Endothelial cell of umbilical vein (primary cell): ENCODE results near the gene CELA3B. TPM values are rescaled to one million over a fixed set of nuclear protein-coding genes. Genes with fewer than 3 reads are reported as not detected.
A peak's percentile ranks its signal among the peaks of the same experiment; 100 is the strongest.
"Not testable (repeated sequence)": the region's sequence is repeated elsewhere in the genome, so short reads cannot be mapped to it uniquely, and the experiment has no call there.

Source experiments
- BruUV-seq: library from RNA; stranded (reverse); fragments of 400-500 nt; replicated peaks from 2 replicates; lab custom pipeline; 2021; lab: Mats Ljungman, UMichigan
- CTCF ChIA-PET: fragments of 300-600, 350-600 bp; sonication (Branson Sonifier 250); formaldehyde crosslinking; loops from one replicate; lab custom pipeline; 2021; ENCODE audit warnings: antibody characterized with exemption, inconsistent platforms; lab: Charles Lee
- POLR2A ChIA-PET: fragments of 300-600, 350-600 bp; sonication (Branson Sonifier 250); formaldehyde crosslinking; loops from one replicate; lab custom pipeline; 2021; ENCODE audit warnings: antibody characterized with exemption, inconsistent platforms; lab: Charles Lee
- DNase-seq: peaks from one replicate; pipeline ENCODE4 v3.0.0-alpha.2; 2011; ENCODE audit warnings: low read depth, low spot score
- FAIRE-seq: peaks from 2 replicates; lab custom pipeline; 2011; peaks lifted over from hg19 to GRCh38; lab: Jason Lieb, UNC
- H2AFZ ChIP-seq: 2 replicates; pipeline ENCODE4 v1.6.0; 2012; ENCODE audit warnings: low read depth, low read length, control low read depth, inconsistent platforms
- H3K27ac ChIP-seq: 2 replicates; pipeline ENCODE4 v1.5.1; 2011; ENCODE audit warnings: low read depth, mild to moderate bottlenecking, control low read depth, low read length, moderate library complexity; ENCODE audit not compliant: insufficient read depth
- H3K27me3 ChIP-seq, 2 experiments: 2 replicates each; pipeline versions ENCODE4 v1.6.0 to v1.6.1; 2011; ENCODE audit warnings: low read length in 2 of 2, mixed read lengths in 1 of 2; ENCODE audit not compliant: control insufficient read depth in 2 of 2, insufficient read depth in 2 of 2
- H3K36me3 ChIP-seq, 2 experiments: 2 replicates in 1 of 2; 3 replicates in 1 of 2; pipeline ENCODE4 v1.5.1; 2011; ENCODE audit warnings: low read length in 2 of 2, mild to moderate bottlenecking in 1 of 2, moderate library complexity in 1 of 2; ENCODE audit not compliant: control insufficient read depth in 2 of 2, insufficient read depth in 2 of 2; ENCODE audit errors: extremely low read depth in 1 of 2
- H3K4me1 ChIP-seq: 3 replicates; pipeline ENCODE4 v1.5.1; 2011; ENCODE audit warnings: mild to moderate bottlenecking, low read length; ENCODE audit not compliant: control insufficient read depth, insufficient read depth; ENCODE audit errors: extremely low read depth
- H3K4me2 ChIP-seq: 2 replicates; pipeline ENCODE4 v1.6.1; 2011; ENCODE audit warnings: low read length, control low read depth, mixed read lengths; ENCODE audit not compliant: insufficient read depth
- H3K4me3 ChIP-seq, 3 experiments: fragments of 200-600 bp in 1 of 3; sonication (generic), shearing (Covaris generic) in 1 of 3; replicated peaks in 1 of 3; 2 replicates each; pipeline ENCODE4 v1.5.1; 2011 to 2016; ENCODE audit warnings: control low read depth in 3 of 3, low read length in 3 of 3, mild to moderate bottlenecking in 2 of 3, inconsistent platforms in 1 of 3, low read depth in 1 of 3, moderate library complexity in 1 of 3; ENCODE audit not compliant: insufficient read depth in 1 of 3
- H3K79me2 ChIP-seq: 2 replicates; pipeline ENCODE4 v1.6.0; 2012; ENCODE audit warnings: low read length, inconsistent platforms; ENCODE audit not compliant: control insufficient read depth, insufficient read depth
- H3K9ac ChIP-seq: replicated peaks from 2 replicates; pipeline ENCODE3; 2011; ENCODE audit warnings: low read length, control low read depth; ENCODE audit not compliant: insufficient read depth; ENCODE audit errors: extremely low read depth
- H3K9me1 ChIP-seq: replicated peaks from 3 replicates; pipeline ENCODE4 v1.6.0; 2011; ENCODE audit warnings: mild to moderate bottlenecking, low read length; ENCODE audit not compliant: control insufficient read depth, insufficient read depth; ENCODE audit errors: extremely low read depth
- H3K9me3 ChIP-seq: replicated peaks from 2 replicates; pipeline ENCODE4 v1.5.1; 2012; ENCODE audit warnings: low read length, inconsistent platforms; ENCODE audit not compliant: control insufficient read depth, insufficient read depth
- H4K20me1 ChIP-seq: replicated peaks from 2 replicates; pipeline ENCODE3; 2011; ENCODE audit warnings: mild to moderate bottlenecking, low read length; ENCODE audit not compliant: control insufficient read depth, insufficient read depth; ENCODE audit errors: extremely low read depth
- CTCF ChIP-seq, 2 donors: IDR thresholded peaks; 1 replicate in 1 of 2; 2 replicates in 1 of 2; pipeline ENCODE4 v1.5.1; 2011; ENCODE audit warnings: low read length in 2 of 2, mild to moderate bottlenecking in 2 of 2, moderate library complexity in 2 of 2, control low read depth in 1 of 2, inconsistent platforms in 1 of 2, low read depth in 1 of 2; ENCODE audit not compliant: insufficient read depth in 1 of 2; ENCODE audit errors: extremely low read depth in 1 of 2
- dilution Hi-C: fragments of 300-500 bp; cut with MboI; formaldehyde crosslinking; loops from one replicate; pipeline ENCODE4 v1.15.0; 2019; ENCODE audit warnings: low sequenced_read_pairs; ENCODE audit not compliant: extremely low pct_ligation_motif_present
- intact Hi-C: fragments of 100-400 bp; cut with micrococcal nuclease; formaldehyde crosslinking; loops from one replicate; pipeline ENCODE4 v1.10.0; 2022
- polyA plus RNA-seq, 4 experiments: library from polyadenylated mRNA; depleted of rRNA in 3 of 4; stranded (reverse) in 3 of 4; unstranded in 1 of 4; fragments of >200 nt; gene quantifications; 2 replicates each; pipeline versions ENCODE4 v1.2.1 to v1.2.3, GENCODE V29; 2011 to 2012; ENCODE audit warnings: missing spikeins in 1 of 4
- total RNA-seq: library from RNA; stranded (reverse); gene quantifications from 2 replicates; pipeline ENCODE4 v1.2.3, GENCODE V29; 2021

CELA3B gene
- total and polyA plus RNA-seq, 2 donors (not counting 3 experiments of a cell fraction or from before 2014, with no cell fraction given) = 0.32 TPM; not detected in 1

GRCh38 chr1:22003959-22004358 is 27.1 kb downstream of the CELA3B start:
- H3K9me3 ChIP-seq, H3K4me1 ChIP-seq, H3K79me2 ChIP-seq, POLR2A ChIA-PET, dilution Hi-C loops, FAIRE-seq, H2AFZ ChIP-seq, H4K20me1 ChIP-seq, intact Hi-C loops, H3K27me3 ChIP-seq, CTCF ChIA-PET, DNase-seq, BruUV-seq, H3K9me1 ChIP-seq, H3K9ac ChIP-seq, H3K4me2 ChIP-seq, H3K4me3 ChIP-seq, H3K36me3 ChIP-seq, H3K27ac ChIP-seq: not testable (repeated sequence)

- not testable (repeated sequence) for BruUV-seq
These were observed 28.7 kb downstream of the CELA3B start for GRCh38 chr1:22005261-22006149.

GRCh38 chr1:22006736-22007135 is 29.9 kb downstream of the CELA3B start:
- CTCF ChIA-PET = interaction anchor here (1.5 kb wide), 1 partner anchor 18 kb away, joined by 4 read pairs; no protein-coding TSS in a partner anchor
- FAIRE-seq = not testable (repeated sequence)

More at GRCh38 chr1:22005261-22006149, 28.7 kb downstream of the CELA3B start:
- H3K9me3 ChIP-seq, H3K27ac ChIP-seq, H3K36me3 ChIP-seq, H3K4me1 ChIP-seq, H3K9ac ChIP-seq, H4K20me1 ChIP-seq, H3K4me2 ChIP-seq, H3K9me1 ChIP-seq, dilution Hi-C loops, H2AFZ ChIP-seq, H3K79me2 ChIP-seq, intact Hi-C loops, H3K4me3 ChIP-seq, H3K27me3 ChIP-seq, POLR2A ChIA-PET: not testable (repeated sequence)
- CTCF ChIA-PET = interaction anchor here (0.6 to 1.5 kb wide), 6 partner anchors 9 to 143 kb away, joined by 3 to 6 read pairs (median 3); no protein-coding TSS in a partner anchor
- peak; percentile 36 to 38 for TF ChIP-seq CTCF (IDR thresholded peaks at IDR 0.05; ENCODE audit: extremely low read depth in 1 of 2, insufficient read depth in 1 of 2, low read depth in 1 of 2, low read length in 2 of 2)
- DNase-seq = peak; percentile 56
- peak; percentile 99 for FAIRE-seq

More at GRCh38 chr1:22006736-22007135, 29.9 kb downstream of the CELA3B start:
- H3K27ac ChIP-seq, H4K20me1 ChIP-seq, H3K4me2 ChIP-seq, H3K9me3 ChIP-seq, H3K79me2 ChIP-seq, H3K9ac ChIP-seq, H3K27me3 ChIP-seq, dilution Hi-C loops, BruUV-seq, H2AFZ ChIP-seq, DNase-seq, POLR2A ChIA-PET, H3K4me3 ChIP-seq, H3K4me1 ChIP-seq, H3K36me3 ChIP-seq, intact Hi-C loops, H3K9me1 ChIP-seq: not testable (repeated sequence)
